Measurements from ENCODE around the gene CNOT11.

CNOT11 gene

GRCh38 chr2:101256316-101256715, 3.6 kb downstream of the CNOT11 start:
- no peak for TF ChIP-seq POLR2A (IDR thresholded peaks at IDR 0.05; ENCODE audit: low read depth, low read length)
- FAIRE-seq (no peak), DNase-seq (ENCODE audit: insufficient read length, low spot score) (no peak)

GRCh38 chr2:101258804-101259203, 6.1 kb downstream of the CNOT11 start:
- no peak for FAIRE-seq
- DNase-seq (ENCODE audit: insufficient read length, low spot score): no peak
- TF ChIP-seq POLR2A (IDR thresholded peaks at IDR 0.05; ENCODE audit: low read depth, low read length): no peak

GRCh38 chr2:101262142-101262541, 9.5 kb downstream of the CNOT11 start:
- no peak for TF ChIP-seq POLR2A (IDR thresholded peaks at IDR 0.05; ENCODE audit: low read depth, low read length)
- DNase-seq (ENCODE audit: insufficient read length, low spot score) (no peak), FAIRE-seq (no peak)

GRCh38 chr2:101263377-101263800, 10.7 kb downstream of the CNOT11 start:
- no peak for DNase-seq (ENCODE audit: insufficient read length, low spot score)
- FAIRE-seq: no peak
- TF ChIP-seq POLR2A (IDR thresholded peaks at IDR 0.05; ENCODE audit: low read depth, low read length): no peak

- FAIRE-seq (no peak), DNase-seq (ENCODE audit: insufficient read length, low spot score) (no peak)
- TF ChIP-seq POLR2A (IDR thresholded peaks at IDR 0.05; ENCODE audit: low read depth, low read length): no peak
These were observed 11.8 kb downstream of the CNOT11 start for GRCh38 chr2:101264360-101264939.

- FAIRE-seq: no peak
These were observed 13.3 kb downstream of the CNOT11 start for GRCh38 chr2:101265893-101266499.

GRCh38 chr2:101267671-101268656, 15.3 kb downstream of the CNOT11 start:
- FAIRE-seq (no peak), DNase-seq (ENCODE audit: insufficient read length, low spot score) (no peak)
- no peak for TF ChIP-seq POLR2A (IDR thresholded peaks at IDR 0.05; ENCODE audit: low read depth, low read length)

More at GRCh38 chr2:101265893-101266499, 13.3 kb downstream of the CNOT11 start:
- no peak for TF ChIP-seq POLR2A (IDR thresholded peaks at IDR 0.05; ENCODE audit: low read depth, low read length)
- no peak for DNase-seq (ENCODE audit: insufficient read length, low spot score)

GRCh38 chr2:101270700-101271259, 18.1 kb downstream of the CNOT11 start:
- DNase-seq (ENCODE audit: insufficient read length, low spot score) (no peak), FAIRE-seq (no peak)
- no peak for TF ChIP-seq POLR2A (IDR thresholded peaks at IDR 0.05; ENCODE audit: low read depth, low read length)

GRCh38 chr2:101272045-101272784, 19.5 kb downstream of the CNOT11 start:
- DNase-seq (ENCODE audit: insufficient read length, low spot score) (no peak), FAIRE-seq (no peak)
- no peak for TF ChIP-seq POLR2A (IDR thresholded peaks at IDR 0.05; ENCODE audit: low read depth, low read length)

- FAIRE-seq (no peak), DNase-seq (ENCODE audit: insufficient read length, low spot score) (no peak)
- no peak for TF ChIP-seq POLR2A (IDR thresholded peaks at IDR 0.05; ENCODE audit: low read depth, low read length)
These were observed 20.4 kb downstream of the CNOT11 start for GRCh38 chr2:101273056-101273455.

GRCh38 chr2:101274142-101274541, 21.5 kb downstream of the CNOT11 start:
- no peak for TF ChIP-seq POLR2A (IDR thresholded peaks at IDR 0.05; ENCODE audit: low read depth, low read length)
- DNase-seq (ENCODE audit: insufficient read length, low spot score) (no peak), FAIRE-seq (no peak)

- DNase-seq (ENCODE audit: insufficient read length, low spot score) (no peak), FAIRE-seq (no peak)
- no peak for TF ChIP-seq POLR2A (IDR thresholded peaks at IDR 0.05; ENCODE audit: low read depth, low read length)
These were observed 24.4 kb downstream of the CNOT11 start for GRCh38 chr2:101277111-101277510.

- DNase-seq (ENCODE audit: insufficient read length, low spot score): no peak
- no peak for TF ChIP-seq POLR2A (IDR thresholded peaks at IDR 0.05; ENCODE audit: low read depth, low read length)
- FAIRE-seq: no peak
These were observed 26.2 kb downstream of the CNOT11 start for GRCh38 chr2:101278925-101279324.
